Ureter (tissue), 1 donor: Measurements from ENCODE around the gene GNAQ. TPM values are rescaled to one million over a fixed set of nuclear protein-coding genes. Genes with fewer than 3 reads are reported as not detected.
"Not testable (repeated sequence)": the region's sequence is repeated elsewhere in the genome, so short reads cannot be mapped to it uniquely, and the experiment has no call there.

ENCODE experiments used
- DNase-seq: peaks from one replicate; pipeline ENCODE4 v3.0.0-alpha.2; 2020; ENCODE audit warnings: low spot score
- total RNA-seq: library from RNA; stranded (reverse); gene quantifications from one replicate; pipeline ENCODE4 v1.2.4, GENCODE V29; 2023
- donor health status: DM: yes; HTN: yes; CAD: no.

Gene GNAQ
- total RNA-seq, 1 donor from 2014 or later = 85.8 TPM

DNA sequence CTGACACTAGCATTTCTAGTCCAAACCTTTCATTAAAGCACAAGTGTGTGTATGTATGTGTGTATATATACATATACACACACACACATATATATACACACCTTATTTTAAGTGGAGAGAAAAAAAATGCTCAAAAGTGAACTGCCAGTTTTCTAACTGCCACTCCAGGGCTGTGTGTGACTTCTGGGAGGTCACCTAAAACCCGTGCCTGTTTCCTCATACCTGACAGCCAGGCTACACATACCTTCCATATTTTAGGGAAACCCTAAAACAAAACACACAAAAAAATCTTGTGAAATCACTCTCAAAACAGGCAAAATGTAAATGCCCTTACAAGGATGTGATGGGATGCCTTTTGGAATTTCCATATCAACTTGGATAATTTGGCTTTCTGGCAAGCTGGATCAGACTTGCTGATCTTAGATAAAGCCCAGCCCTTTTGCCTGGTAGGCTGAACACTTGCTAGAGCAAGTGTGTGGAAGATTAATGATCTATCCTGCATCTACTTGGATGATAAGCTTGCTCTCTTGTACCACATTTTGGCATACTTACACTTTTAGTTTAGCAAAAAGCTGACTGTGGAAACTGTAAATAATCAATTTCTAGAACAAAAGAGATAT lies 127.8 kb downstream of the GNAQ start:
- DNase-seq = no peak

DNA sequence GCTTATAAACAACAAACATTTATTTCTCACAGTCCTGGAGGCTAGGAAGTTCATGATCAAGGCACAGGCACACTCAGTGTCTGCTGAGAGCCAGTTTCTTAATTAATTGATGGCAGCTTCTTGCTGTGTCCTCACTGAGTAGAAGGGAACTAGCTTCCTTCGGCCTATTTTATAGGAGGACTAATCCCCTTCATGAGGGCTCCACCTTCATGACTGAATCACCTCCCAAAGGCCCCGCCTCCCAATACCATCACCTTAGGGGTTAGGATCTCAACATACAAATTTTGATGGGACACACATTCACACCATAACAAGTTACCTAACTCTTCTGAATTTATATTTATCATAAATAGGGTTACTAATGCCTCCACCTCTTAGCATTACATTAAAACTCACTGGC lies 129.8 kb downstream of the GNAQ start:
- no peak for DNase-seq

DNA sequence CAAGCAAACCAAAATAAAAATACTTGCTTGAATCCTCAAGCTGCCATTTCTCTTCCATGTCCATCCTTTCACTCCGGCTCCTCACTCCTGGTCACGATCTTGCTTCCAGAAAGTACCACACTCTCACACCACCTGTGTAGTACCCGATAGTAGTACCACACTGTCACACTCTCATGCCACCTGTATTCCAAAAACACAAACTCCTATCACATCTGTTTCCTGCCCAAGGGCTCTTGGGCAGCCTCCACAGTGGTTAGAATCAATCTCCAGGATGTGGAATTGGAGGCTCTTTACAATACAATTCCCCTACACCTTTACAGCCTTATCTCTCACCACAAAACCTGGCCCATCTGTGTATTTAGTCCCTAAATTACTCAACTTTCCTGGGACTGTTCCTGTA lies 130.6 kb downstream of the GNAQ start:
- DNase-seq = no peak

DNA sequence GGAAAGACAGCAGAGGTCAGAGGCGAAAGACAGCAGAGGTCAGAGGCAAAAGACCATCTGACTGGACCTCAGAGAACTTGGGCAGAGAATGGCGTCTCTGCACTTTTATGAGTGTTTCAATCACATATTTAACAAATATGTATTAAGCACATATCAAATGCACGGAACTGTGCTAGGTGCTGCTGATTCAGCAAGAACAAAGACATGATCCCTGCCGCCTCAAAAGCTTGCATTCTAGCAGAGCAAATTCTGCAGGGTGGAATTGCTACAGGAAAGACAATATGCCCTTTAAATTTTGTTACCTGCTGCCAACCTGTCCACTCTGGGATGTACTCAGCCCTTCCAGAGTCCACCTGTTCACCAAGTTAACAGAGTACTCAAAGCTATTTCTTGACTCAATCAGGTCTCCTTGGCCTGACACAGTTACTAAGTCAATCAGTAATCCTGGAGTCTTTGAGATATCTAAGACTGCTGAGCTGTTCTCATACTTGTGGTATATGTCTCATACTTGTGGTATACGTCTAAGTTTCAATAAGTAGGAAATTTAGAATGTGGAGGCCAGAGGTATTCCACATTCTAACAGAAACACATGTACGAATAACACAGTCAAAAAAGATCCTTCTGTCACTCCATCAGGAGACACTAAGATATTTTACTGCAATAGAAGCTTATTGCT lies 131.8 kb downstream of the GNAQ start:
- no peak for DNase-seq

DNA sequence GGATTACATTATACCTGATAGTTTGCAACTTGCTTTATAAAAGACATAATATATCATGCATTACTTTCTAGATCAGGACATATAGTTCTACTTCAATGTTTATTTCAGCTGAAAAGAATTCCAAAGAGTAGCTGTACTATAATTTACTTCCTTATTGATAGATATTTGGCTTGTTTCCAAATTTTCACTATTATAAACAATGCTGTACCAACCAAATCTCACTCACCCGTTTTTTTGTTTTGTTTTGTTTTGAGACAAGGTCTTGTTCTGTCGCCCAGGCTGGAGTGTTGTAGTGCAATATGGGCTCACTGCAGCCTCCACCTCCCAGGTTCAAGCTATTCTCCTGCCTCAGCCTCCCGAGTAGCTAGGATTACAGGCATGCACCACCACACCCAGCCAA lies 132.7 kb downstream of the GNAQ start:
- DNase-seq = no peak

DNA sequence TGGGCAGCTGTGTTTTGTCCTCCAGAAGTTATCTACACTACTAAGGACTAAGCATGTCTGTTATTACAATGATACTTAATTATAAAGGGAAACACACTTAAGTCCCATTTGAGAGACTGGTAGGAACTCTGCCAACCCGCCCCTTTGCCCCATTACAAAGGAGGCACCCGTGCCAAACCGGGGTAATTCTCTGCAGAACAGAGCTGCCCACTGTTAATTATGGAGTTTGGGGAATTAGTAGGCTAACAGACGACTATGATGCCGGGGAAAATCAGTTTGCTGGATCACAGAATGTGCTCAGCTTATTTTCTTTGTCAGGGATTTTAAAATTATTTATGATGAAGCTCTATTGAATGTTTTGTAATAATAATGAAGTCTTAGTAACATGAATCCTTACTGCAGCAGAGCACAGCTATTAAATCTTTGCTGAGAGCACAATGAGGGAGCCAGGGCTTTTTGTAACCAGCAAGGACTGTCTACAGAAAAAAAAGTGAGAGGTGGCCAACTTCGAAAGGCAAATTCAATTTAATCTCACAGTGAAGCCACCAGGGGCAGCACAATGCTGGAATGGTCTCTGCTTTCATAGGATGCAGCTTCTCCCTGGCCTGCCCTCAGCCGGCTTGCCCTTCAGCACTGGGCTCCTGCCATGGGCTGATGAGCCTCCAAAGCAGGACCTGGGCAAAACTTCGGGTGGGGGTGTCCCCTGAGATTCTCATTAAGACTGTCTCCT lies 134.5 kb downstream of the GNAQ start:
- no peak for DNase-seq

DNA sequence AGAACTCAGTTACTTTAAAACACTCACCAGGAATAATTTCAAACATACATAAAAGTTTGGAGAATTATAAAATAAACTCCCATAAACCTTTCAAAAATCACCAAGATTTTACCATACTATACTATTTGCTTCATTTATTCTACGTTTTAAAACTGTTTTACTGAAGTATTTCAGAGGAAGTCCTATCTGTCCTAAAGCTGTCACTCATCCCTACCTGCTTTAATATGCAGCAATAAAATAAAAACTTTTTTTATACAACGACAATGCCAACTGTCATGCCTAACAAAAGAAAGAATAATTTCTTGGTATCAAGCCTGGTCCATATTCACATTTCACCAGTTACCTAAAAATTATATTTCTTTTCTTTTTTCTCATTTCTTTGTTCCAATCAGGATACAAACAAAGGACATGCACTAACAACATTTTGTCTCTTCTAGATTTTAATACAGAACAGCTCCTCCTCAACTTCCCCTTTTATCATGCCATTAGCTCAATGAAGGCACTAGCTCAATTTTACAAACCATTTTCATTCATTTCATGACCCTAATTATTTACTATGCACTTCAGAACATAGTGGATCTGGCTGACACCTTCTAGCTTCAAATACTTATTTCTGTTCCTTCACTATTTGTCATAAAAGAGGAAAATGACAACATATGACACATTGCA lies 135.2 kb downstream of the GNAQ start:
- DNase-seq = no peak

DNA sequence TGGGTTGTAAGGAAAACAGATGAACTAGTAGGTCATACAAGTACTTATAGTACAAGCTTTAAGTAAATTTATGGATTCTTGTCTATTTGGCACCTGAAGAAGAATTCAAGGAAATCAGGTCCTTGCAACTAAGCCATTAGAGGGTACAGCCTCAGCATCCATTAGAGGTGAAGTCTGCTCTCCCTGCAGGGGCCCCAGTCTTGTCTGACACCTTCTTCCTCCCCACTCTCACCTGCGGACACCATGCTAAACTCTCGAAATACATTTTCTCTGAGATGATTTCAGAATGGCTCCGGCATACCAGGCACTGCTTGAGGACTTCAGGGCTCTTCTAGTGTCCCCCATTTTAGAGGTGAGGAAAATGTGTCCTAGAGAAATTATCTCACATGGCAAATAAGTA lies 137.9 kb downstream of the GNAQ start:
- no peak for DNase-seq

DNA sequence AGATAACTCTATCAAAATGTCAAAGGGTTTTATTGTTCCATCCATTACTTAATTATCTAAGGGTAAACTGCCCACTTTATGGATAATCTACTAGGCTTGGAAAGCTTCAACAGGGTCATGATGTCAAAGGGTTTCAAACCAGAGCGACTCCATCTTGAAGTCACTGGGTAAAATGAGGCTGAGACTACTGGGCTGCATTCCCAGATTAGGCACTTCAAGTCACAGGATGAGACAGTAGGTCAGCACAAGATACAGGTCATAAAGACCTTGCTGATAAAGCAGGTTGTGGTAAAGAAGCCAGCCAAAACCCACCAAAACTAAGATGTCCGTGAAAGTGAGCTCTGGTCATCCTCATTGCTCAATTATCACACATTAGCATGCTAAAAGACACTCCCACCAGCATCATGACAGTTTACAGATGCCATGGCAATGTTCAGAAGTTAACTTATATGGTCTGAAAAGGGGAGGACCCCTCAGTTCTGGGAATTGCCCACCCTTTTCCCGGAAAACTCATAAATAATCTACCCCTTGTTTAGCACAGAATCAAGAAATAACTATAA lies 138.6 kb downstream of the GNAQ start:
- no peak for DNase-seq

DNA sequence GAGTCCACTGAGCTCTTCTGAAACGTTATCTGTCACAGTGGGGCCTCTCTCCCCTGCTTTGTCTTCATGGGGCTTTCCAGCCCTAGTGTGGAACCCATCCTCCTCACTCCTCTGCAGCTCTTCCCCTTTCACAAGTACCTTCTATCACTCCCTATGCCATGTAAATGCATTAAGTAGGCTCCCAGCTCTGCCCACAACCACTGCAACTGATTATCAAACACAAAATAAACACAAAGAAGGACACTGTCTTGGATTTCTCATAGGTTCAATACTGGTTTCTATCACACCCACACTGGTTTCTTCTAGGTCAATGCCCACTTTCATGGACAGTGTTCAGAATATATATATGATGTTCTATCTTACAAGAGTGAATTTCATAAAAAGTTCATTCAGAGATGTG lies 139.4 kb downstream of the GNAQ start:
- DNase-seq = no peak

DNA sequence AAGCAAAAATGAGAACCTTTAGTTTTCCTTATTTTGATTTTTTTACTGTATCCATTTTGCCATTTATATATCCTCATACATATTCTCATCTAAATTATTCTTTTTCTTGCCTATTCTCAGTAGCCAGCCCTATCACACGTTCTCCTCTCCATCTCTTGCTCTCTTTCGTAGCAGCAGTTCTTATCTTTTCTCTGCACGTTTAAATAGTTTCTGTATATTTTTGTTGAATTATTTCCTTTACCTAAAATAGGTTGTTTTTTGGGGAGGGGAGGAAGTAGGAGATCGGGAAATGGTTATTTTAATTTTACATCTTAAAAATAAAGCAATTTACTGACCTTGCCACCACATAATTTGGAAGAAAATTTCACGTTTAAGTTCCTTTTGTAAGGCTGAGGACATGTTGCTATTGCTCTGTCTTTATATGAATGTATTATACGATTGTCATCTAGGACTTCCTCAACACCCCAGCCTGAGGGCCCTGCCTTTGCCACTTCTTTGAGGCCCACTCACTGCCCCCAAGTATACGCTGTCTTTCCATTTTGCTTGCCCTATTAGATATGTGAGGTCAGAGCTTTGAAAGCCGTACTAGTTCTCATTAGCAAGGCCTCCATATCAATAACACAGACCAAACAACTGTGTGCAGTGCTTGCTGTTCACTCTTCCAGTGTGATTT lies 140.3 kb downstream of the GNAQ start:
- DNase-seq = no peak

DNA sequence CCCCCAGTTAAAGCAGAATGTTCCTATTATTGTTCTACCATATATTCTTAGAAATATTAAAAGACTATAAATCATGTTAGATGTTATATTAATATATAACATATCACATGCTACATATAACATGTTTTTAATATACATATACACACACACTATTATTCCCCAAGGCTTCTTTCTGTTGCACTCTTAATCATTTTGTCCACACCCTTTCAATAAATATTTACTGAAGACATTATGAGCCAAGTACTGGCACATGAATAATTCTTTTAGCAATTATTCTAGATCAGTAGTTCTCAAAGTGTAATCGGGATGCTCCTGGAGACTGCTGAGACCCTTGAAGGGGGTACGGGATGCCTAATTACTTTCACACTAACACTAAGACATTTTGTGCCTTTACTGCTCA lies 143.9 kb downstream of the GNAQ start:
- DNase-seq = no peak

DNA sequence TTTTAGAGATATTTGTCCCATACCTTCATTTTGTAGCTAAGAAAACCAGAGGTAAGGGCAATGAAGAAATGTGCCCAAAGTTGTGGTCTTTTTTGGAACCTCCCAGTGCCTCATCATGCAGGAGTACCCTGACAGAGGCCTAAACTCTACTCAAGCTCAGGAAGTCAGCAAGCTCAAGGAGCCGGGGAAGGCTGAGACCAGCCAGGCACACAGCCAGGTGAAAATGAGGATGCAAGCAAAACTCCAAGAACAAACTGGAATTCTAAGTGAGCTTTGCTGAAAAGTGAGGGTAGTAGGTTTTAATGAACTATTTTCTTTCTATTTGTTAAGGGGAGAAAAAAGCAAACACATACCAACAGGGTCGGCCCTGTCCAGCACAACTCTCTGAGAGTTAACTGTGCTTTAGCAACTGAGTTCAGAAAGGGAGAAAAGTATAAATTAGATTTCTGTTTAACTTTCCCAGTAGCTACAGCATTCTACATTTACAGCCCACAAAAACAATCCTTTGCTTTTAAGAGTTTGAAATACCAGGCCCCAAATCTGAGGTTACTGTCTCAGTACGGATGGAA lies 146.4 kb downstream of the GNAQ start:
- DNase-seq = no peak

DNA sequence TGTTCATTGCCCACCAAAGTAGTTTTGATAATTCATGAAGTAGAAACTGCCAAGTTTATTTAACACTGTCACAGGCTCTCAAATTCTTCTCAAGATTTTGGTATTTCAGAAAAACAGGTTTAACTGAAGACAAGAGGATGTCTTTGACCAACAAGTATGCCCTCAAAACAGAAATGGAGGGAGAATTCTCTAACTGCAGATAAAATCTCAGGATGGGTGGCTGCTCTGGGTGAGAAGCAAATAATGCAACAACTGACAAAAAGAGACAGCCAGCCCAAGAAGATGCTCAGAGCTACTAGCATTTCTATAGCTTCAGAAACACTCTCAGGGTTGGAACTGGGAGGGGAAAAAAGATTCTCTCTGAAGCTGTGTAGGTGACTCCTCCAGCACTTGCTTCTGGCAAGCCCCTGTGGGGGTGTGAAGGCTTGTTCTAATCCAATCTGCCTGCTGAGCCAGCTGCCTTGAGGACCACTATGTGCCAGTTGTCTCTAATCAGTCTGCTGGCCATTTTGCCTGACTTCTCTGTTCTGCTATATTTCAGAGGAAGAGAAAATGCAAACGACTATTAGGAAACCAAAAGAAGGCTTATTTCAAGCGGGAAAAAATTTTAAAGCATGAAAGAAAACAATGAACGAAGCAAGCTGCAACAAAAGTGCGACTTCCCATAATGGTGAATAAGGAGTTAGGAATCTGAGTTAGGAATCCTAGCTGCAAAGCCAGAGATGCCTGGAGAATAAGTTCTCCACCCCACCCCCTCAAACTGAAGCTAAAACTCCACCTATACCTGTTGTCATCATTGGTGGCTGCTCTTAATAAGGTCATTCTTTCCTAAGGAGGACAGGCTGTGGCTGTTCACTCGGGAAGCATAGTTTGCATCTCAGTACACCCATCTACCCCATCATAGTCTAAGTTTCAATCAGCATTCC lies 147.5 kb downstream of the GNAQ start:
- DNase-seq = no peak

DNA sequence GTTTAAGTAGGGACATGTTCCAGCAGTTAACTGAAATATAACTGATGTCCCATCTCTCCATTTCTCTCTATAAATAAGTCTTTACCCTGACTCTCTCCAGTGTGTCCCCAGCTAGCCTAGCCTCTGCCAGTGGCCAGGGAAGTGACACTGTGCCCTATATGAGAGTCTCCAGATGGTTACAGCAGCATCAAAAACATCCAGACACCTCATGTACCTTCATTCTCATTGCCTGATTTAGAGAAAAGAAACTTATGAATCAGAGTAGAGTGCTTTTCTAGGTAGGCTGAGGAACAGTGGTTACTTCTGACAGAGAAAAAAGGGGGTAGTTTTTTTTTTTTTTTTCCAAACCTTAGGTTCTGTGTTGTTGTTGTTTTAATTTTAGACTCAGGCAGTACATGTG lies 148.5 kb downstream of the GNAQ start:
- no peak for DNase-seq

DNA sequence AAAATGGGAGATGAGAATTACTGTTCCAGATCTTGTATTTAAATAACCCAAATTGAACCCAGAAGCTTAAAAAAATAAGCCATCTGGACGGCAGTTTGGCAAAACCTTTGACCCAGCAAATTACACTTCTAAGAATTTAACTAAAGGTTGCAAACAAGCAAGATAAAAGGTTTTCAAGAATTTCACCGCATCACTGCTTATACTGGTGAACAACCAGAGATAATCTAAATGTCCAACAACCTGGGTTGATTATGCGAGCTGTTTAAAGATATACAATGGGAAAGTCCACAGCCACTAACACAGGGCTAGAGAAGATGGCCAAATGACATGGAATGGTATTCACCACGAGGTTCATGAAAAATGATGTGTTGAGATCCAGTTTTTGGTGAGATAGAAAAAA lies 149.3 kb downstream of the GNAQ start:
- no peak for DNase-seq

DNA sequence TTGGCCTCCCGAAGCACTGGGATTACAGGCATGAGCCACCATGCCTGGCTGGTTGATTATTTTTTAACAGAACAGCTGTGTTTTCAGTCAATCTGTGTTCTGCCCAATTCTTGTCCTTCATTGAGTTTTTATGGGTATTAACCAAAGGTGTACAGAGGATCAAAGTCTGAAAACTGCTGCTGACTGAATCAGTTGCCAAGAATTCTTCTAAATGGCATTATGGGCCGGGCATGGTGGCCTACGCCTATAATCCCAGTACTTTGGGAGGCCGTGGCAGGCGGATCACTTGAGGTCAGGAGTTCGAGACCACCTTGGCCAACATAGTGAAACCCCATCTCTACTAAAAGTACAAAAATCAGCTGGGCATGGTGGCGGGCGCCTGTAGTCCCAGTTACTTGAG lies 150.0 kb downstream of the GNAQ start:
- DNase-seq = not testable (repeated sequence)

DNA sequence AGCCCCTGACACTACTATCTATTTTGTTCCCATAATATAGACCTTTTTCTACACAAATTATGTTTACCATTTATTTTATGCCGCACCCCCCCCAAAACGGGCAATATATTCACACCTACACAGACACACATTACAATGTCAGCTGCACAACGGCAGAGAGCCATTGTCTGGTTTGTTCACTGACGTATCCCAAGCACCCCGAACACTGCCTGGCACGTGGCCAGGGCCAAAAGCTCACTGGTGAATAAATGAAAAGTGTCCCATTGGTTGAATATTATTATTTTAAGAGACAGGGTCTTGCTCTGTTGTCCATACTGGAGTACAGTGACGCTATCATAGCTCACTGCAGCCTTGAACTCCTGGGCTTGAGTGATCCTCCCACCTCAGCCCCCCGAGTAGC lies 150.5 kb downstream of the GNAQ start:
- no peak for DNase-seq

DNA sequence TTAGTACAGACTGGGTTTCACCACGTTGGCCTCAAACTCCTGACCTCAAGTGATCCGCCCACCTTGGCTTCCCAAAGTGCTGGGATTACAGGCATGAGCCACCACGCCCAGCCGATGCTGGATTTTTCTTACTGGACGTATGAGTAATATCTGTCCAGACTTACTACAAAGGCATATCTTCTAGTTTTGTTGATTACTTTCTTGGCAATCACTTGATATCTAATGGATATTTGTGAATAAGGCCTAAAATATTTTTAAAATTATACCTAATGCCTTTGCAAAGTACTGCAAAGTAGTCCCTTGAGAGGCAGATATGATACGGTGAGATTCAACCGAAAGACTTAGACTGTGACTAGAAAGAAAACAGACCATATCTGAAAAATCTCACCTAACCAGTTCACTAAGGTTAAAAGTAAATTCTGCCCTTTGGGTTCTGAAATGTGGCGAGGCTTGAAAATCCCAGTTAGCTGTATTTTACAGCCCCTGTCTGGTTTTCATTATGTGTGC lies 152.1 kb downstream of the GNAQ start:
- DNase-seq = no peak

DNA sequence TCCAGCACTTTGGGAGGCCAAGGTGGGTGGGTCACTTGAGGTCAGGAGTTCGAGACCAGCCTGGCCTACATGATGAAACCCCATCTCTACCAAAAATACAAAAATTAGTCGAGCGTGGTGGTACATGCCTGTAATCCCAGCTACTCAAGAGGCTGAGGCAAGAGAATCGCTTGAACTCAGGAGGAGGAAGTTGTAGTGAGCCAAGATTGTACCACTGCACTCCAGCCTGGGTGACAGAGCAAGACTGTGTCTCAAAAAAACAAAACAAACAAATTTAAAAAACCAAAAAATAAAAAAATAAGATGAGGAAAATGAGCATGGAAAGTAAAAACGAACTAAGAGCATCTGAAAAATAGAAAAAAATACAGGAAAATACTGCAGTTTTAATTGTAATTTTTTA lies 152.8 kb downstream of the GNAQ start:
- not testable (repeated sequence) for DNase-seq
